HFF-Myc (cell line): ENCODE measurements around the gene MRPS12.

ENCODE experiments used
- DNase-seq: peaks from one replicate; pipeline ENCODE4 v3.0.0-alpha.2; 2011; ENCODE audit warnings: low read depth; ENCODE audit errors: extremely low read depth
- H3K4me3 ChIP-seq: replicated peaks from 2 replicates; pipeline ENCODE4 v1.5.1; 2011; ENCODE audit warnings: low read depth, mild to moderate bottlenecking, control low read depth, low read length
- CTCF ChIP-seq: IDR thresholded peaks from 2 replicates; pipeline ENCODE4 v1.5.1; 2012; ENCODE audit warnings: mild to moderate bottlenecking, low read depth, low read length, control low read depth; ENCODE audit errors: missing control alignments

Gene MRPS12

GRCh38 chr19:38900743-38901190 is 30.0 kb upstream of the MRPS12 start:
- peak overlapping the region; percentile 71 for H3K4me3 ChIP-seq
- TF ChIP-seq CTCF = no peak
- no peak for DNase-seq

- H3K4me3 ChIP-seq = no peak overlapping the region
- TF ChIP-seq CTCF = no peak
- DNase-seq = no peak
Observed at GRCh38 chr19:38901683-38902082, 29.1 kb upstream of the MRPS12 start.

GRCh38 chr19:38904581-38905539 is 25.9 kb upstream of the MRPS12 start:
- DNase-seq = no peak
- no peak for TF ChIP-seq CTCF
- no peak overlapping the region for H3K4me3 ChIP-seq

- no peak for DNase-seq
- H3K4me3 ChIP-seq = no peak overlapping the region
- no peak for TF ChIP-seq CTCF
Observed at GRCh38 chr19:38905620-38906019, 25.1 kb upstream of the MRPS12 start.

- DNase-seq = no peak
- no peak overlapping the region for H3K4me3 ChIP-seq
- no peak for TF ChIP-seq CTCF
Observed at GRCh38 chr19:38907227-38907626, 23.5 kb upstream of the MRPS12 start.

GRCh38 chr19:38907670-38908069 is 23.1 kb upstream of the MRPS12 start:
- H3K4me3 ChIP-seq = no peak overlapping the region
- no peak for DNase-seq
- TF ChIP-seq CTCF = no peak
